Stimulated activated CD4-positive, alpha-beta T cell treated with anti-CD3 and anti-CD28 coated beads, Interleukin-15, amount 100 ng/mL, for 24 hours (primary cell): ENCODE data around the gene SRGAP1.

Experiments
- DNase-seq: peaks from one replicate; pipeline ENCODE4 v3.0.0-alpha.2; 2020

Gene SRGAP1

DNA sequence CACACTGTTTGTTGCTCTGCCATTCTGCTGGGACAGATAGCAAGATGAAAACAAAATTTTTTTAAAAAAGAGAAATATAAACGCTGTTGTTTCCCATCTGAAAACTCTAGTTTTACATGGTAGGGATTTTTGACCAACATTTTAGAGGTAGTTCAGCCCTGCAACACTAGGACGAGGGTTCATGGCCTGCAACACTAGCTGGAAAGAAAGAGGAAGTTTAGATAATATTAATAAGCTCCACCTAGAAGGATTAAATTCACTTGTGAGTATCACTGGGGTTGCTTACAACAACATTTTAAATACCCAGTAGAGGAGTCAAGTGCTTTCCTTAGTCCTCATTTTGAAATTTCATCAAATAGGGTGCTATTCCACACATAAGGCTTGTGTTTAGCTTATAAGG is 68.2 kb downstream of the SRGAP1 start:
- DNase-seq, result no peak

- DNase-seq, result no peak
Measured at GRCh38 chr12:63913929-63914328, 69.4 kb downstream of the SRGAP1 start.

GRCh38 chr12:63915105-63915800 is 70.8 kb downstream of the SRGAP1 start:
- no peak for DNase-seq

DNA sequence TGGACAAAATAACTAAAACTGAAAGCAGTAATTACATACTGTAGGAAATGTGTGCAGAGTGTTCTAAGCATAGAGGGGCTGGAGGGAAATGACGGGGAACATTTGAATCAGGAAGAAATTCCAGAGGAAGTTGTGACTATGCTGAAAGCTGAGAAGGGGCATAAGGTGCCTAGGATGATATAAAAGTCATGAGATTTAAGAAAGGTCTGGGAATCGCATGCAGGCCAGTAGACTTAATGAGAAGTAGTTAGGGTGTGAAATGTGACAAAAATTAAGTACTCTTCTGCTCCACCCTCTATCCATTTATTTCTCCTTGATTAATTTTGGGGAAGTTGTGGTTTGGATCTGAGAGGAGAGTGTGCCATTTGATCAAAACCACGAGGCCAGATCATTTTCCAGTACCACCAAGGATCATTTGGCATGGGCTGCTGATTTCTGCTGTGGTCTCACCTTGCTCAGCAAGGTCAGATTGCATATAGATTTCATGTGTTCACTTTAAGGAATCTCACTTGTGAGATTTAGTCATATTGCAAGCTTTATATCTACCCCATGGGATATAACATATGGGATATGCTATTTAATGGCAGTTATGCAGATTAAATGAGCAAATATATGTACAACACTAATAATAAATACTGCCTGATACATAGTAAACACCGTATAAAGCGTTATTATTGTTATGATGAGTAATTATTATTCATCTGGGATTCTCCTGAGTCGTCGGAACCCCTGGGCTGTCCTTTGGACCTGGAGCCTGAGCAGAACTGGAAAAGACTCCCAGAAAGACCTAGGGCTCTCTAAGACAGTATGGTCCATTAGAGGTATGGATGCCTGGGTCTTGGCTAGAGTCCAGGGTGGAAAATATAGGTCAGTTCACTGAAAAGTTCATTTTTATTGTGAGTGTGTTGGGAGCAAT is 72.3 kb downstream of the SRGAP1 start:
- no peak for DNase-seq

DNA sequence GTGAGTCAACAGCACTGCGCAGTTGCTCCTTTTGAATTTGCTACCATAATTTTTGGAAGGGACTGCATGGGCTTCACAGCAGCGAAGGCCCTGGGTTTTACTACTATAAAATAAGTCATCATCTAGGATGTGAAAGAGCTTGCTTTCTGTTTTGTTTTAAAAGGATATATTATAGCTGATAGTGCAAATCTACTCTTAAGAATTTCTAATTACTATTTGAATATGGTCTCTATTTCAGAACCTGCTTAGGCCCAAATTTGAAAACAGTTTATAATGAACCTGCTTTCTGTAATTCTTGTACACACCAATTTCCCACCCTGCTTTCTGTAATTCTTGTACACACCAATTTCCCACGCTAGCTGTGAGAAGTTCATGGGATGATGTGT is 73.0 kb downstream of the SRGAP1 start:
- no peak for DNase-seq

GRCh38 chr12:63917864-63918799 is 73.6 kb downstream of the SRGAP1 start:
- no peak for DNase-seq

- DNase-seq, result no peak
Measured at GRCh38 chr12:63918800-63919300, 74.3 kb downstream of the SRGAP1 start.

GRCh38 chr12:63919756-63920155 is 75.3 kb downstream of the SRGAP1 start:
- DNase-seq, result no peak

GRCh38 chr12:63921157-63921556 is 76.7 kb downstream of the SRGAP1 start:
- no peak for DNase-seq

GRCh38 chr12:63922474-63922873 is 78.0 kb downstream of the SRGAP1 start:
- DNase-seq, result no peak

DNA sequence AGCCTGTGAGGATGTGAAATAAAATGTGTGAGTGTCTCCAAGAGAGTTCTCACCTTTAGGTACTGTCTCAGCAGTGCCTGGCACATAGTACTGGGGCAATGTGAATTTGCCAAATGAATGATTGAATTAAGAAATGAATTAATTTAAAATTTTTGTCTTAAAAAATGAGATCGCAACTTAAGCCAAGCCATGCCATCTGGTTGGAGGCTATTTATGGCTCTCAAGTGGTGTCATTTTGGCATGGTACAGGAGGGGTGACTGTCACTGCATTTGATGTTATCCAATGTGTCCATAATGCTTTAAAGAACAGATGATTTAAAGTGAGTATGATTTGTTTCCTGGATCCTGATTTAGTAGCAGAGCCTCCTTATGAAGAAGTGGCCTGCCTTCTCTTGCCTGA is 80.3 kb downstream of the SRGAP1 start:
- no peak for DNase-seq

DNA sequence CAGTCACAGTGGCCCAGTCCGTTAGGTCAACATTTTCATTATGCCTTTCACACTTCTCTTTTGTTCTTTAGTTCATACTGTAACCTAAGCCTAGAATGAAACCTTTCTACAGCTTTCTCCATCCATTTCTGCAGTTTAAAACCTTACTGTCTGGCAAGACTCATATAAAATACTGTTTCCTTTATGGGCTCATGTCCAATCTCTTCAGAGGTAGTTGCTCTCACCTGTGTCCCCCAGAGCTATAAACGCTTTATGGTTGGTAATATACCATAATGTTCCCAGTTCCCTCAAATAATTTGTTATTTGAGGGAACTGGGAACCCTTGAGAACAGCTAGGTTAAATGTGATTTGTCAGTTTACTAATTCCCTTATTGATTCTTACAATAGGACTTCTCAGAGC is 83.0 kb downstream of the SRGAP1 start:
- DNase-seq, result no peak

DNA sequence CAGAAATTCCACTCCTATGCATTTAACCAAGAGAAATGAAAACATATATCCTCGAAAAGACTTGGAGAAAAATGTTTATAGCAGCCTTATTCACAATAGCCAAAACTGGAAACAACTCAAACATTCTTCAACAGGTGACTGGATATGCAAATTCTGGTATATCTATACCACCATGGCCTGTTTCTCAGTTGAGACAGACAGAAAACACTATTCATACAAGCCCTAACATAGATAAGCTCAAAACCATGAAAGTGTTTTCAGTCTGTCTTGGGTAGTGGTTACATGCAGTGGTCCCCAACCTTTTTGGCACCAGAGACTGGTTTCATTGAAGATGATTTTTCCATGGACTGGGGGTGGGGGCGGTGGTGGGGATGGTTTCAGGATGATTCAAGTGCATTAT is 83.8 kb downstream of the SRGAP1 start:
- peak; percentile 6 for DNase-seq

- no peak for DNase-seq
Measured at GRCh38 chr12:63929426-63929825, 84.9 kb downstream of the SRGAP1 start.

DNA sequence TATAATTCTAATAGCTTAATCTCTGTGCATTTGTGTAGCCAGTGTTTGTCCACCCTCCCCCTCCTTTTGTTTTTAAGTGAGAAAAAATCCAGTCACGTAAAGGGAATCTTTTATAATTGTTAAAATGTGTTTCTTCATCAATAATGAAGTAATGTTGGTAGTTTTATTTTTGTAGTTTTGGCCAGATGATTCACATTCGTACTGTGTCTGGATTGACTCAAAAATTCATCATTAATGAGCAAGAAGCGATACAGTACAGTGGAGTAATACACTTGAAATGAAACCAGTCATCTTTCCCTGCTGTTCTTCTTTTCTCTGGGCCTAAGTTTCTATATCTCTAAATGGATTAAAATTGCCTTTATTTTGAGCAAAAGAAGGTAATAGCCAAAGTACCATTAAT is 86.5 kb downstream of the SRGAP1 start:
- no peak for DNase-seq

DNA sequence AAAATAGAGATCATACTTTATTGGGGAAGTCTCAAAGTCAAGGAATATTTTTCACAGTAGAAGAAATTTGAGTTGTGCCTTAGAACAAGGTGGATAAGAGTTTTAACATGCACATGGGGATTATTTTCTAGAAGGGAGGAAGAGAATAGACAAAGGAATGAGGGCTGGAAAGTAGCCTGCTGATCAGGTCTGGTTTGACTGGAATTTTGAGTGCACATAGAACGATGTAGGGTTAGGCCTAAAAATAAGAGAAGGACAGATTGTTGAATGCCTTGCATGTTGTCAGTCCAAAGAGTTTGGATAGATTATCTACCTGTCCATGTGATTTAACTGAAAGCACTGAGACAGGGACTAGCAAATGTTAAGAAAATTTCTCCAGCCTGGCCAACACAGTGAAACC is 87.2 kb downstream of the SRGAP1 start:
- no peak for DNase-seq

GRCh38 chr12:63934936-63935335 is 90.4 kb downstream of the SRGAP1 start:
- DNase-seq, result no peak

DNA sequence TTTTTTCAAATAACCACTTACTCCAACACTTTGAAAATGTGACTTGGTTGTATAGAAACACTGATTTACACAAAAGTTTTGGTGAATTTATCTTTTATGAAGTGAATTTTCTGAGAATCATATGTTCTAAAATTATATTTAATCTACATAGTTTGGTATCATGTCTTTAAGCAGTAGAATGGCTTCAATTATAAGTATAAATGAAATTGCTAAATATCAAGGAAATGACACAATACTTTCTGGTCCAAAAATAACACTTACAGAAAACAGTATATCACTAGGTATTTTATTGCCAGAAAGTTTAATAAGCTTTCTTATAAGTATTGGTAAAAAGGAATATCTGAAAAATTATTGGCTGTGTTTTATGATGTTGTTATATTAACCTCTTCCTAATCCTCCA is 90.9 kb downstream of the SRGAP1 start:
- no peak for DNase-seq

DNA sequence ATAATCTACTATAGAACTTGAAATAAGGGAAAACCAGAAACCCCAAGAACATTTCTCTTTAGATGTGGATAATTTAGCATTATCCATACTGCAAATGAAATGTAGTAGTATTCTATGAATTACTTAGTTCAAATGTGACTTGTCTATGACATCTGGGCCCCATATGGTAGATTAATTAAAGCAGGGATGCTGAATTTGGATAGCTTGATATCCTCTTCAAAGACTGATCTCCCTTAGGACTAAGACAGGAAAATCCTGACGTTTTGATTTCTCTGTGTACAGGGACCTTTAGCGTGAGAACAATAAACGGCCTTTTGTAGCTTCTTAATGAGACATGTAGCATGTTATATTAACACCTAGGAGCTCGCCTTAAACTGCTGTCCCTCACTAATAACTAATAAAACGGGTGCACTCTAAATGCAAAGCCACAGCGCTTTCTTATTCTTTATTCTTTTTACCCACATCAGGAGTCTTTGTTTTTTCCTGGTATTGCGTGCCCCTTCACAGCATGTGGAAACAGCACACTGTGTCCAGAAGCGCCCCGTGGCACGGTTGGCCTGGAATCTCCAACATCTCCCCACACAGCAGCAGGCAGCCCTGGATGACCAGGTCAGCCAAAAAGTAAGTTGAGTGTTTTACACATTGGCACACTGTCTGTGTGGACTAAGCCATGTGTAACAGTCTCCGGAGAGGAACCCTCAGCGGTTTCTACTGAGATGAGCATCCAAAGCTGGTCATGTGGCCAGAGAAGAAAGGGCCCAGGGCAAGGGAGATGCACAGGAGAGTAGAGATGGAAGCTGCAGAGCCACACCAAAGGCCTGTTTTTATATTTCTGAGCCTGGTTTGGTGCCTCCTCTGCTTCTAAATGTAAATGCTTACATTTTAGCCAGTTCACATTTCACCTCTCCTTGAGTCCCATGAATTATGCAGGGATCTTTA is 93.1 kb downstream of the SRGAP1 start:
- no peak for DNase-seq

DNA sequence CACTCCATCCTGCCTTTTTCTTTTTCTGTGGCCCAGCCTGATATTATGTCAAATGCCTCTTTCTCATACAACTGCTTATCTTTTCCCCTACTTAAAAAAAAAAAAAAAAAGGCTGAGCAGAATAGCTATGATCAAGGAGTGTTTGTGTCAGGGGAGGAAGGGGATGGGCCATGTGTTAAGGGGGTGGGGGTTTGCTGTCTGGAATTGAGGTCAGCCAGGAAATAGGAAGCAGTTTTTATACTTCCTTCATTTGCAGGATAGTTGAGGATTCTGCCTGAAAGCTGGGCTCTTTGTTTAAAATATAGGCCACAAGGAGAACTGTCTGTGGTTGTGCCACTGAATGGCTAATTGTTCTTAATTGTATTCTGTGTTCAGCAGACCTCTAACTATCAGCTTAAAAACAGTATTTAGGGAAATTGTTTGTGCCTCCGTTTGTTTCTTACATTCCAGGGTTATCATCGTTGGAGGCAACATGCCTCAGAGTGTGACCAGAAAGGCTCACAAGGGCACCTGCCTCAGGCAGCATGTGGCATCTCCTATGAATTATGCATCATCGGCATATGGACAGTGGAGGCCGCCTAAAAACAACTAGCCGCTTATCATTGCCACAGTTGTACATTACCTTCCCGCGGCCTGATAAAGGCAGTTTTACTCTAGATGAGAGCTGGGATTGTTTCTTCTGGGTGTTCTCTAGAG is 96.0 kb downstream of the SRGAP1 start:
- DNase-seq, result no peak

DNA sequence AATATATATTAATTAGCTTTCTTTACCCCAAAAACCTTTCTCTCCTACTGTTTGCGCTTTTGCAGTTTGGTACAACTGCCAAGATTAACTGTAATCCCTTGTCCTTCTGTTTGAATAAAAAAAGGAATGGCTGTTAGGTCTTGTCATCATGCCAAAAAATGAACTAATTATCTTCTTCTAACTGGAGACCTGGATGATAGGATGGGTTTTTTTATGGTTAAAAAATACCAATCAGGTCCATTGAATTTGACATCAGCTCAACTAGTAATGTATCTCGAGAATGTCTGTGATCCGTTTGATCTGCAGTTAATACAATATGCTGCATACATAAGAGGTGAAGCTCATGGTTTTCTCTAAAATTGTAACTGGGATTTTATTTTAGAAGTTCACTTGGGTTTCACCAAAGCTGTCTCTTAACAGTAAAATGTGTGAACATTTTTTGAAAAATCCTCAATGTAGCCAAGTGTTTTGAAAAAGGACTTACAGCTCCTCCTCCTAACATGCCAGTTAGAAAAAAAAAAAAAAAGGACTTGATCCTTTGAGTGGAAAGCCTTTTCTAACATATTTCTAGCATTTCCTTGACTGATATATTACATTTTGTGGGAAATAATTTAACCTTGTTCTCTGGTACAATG is 96.8 kb downstream of the SRGAP1 start:
- no peak for DNase-seq
